ENCODE data around the gene POC5. TPM values are rescaled to one million over a fixed set of nuclear protein-coding genes. Genes with fewer than 3 reads are reported as not detected.

POC5 gene
- total and polyA plus RNA-seq, 2 of the 8 experiments (the other 6 are each of a cell fraction or from before 2014, with no cell fraction given), result 11.2 to 12.1 TPM

GRCh38 chr5:75707911-75708509 is 9.2 kb downstream of the POC5 start:
- H3K18ac ChIP-seq (ENCODE audit: extremely low read depth, low read length), result no peak overlapping the region
- H4K5ac ChIP-seq (ENCODE audit: insufficient read length, low read depth, low read length), result no peak overlapping the region
- H4K8ac ChIP-seq (ENCODE audit: extremely low read depth, insufficient read depth, low read length), result no peak overlapping the region
- no peaks in the 10 kb centered on the region for H3K23me2 ChIP-seq (ENCODE audit: low read depth, low read length)
- no peak overlapping the region for H3K4me2 ChIP-seq (ENCODE audit: insufficient read depth in 1 of 2, low read depth in 2 of 2, low read length in 2 of 2)
- no peak overlapping the region for H2AK5ac ChIP-seq (ENCODE audit: low read depth, low read length)
- no peak overlapping the region for H3K27ac ChIP-seq (ENCODE audit: low read depth, low read length)
- TF ChIP-seq CREB1 (IDR thresholded peaks at IDR 0.05), result no peak
- TF ChIP-seq HDAC6 (IDR thresholded peaks at IDR 0.05; ENCODE audit: low read depth, low read length), result no peak
- TF ChIP-seq TAF7 (optimal IDR thresholded peaks at IDR 0.05; ENCODE audit: borderline replicate concordance, low read depth, low read length), result no peak
- no peak for TF ChIP-seq TAF1 (IDR thresholded peaks at IDR 0.05; ENCODE audit: low read depth, low read length)
- TF ChIP-seq SRF (IDR thresholded peaks at IDR 0.05; ENCODE audit: low read depth, low read length), result no peak
- TF ChIP-seq EGR1 (IDR thresholded peaks at IDR 0.05; ENCODE audit: borderline replicate concordance, low read depth, low read length), result no peak
- TF ChIP-seq CBX8 (IDR thresholded peaks at IDR 0.05; ENCODE audit: borderline replicate concordance, low read depth, low read length), result no peak
- no peak for TF ChIP-seq POLR2AphosphoS5 (IDR thresholded peaks at IDR 0.05; ENCODE audit: low read depth, low read length)
- no peak for TF ChIP-seq RFX5 (IDR thresholded peaks at IDR 0.05; ENCODE audit: borderline replicate concordance, low read depth, low read length)
- no peak for TF ChIP-seq SUZ12 (IDR thresholded peaks at IDR 0.05; ENCODE audit: low read length)
- no peak for TF ChIP-seq CBX5 (IDR thresholded peaks at IDR 0.05; ENCODE audit: low read depth, low read length)
- TF ChIP-seq HDAC2 (IDR thresholded peaks at IDR 0.05; ENCODE audit: borderline replicate concordance in 1 of 2, low read depth in 2 of 2, low read length in 2 of 2), result no peak
- TF ChIP-seq EP300 (IDR thresholded peaks at IDR 0.05; ENCODE audit: borderline replicate concordance in 1 of 2, low read depth in 2 of 2, low read length in 2 of 2), result no peak
- no peak for TF ChIP-seq BRCA1 (IDR thresholded peaks at IDR 0.05; ENCODE audit: low read depth, low read length)
- no peak overlapping the region for H3K56ac ChIP-seq (replicated peaks; ENCODE audit: insufficient read length, low read depth, low read length)
- H2BK12ac ChIP-seq (ENCODE audit: low read depth, low read length), result no peak overlapping the region
- peaks cover 0 to 2% of the 10 kb centered on the region in 2 experiments for H4K20me1 ChIP-seq (replicated peaks in 1 of 2; ENCODE audit: control insufficient read depth in 1 of 2, insufficient read depth in 2 of 2, low read length in 2 of 2)
- WGBS, 2 experiments (ENCODE audit: extremely low coverage in 1 of 2, insufficient coverage in 1 of 2, insufficient read length in 1 of 2, insufficient replicate concordance in 2 of 2, low coverage in 1 of 2, low lambda C conversion rate in 2 of 2, missing lambda C conversion rate in 1 of 2), result 91% methylated on average over 1 of the region's 1 CpG; no CpG with 5 or more reads in 1 of the 2 experiments
- H3K4me3 ChIP-seq (ENCODE audit: extremely low read depth in 1 of 4, insufficient read depth in 2 of 4, low read depth in 3 of 4, low read length in 4 of 4), result no peak overlapping the region
- no peak overlapping the region for H2BK5ac ChIP-seq (ENCODE audit: low read depth, low read length)
- POLR2A ChIA-PET (ENCODE audit: partially characterized antibody), result no interaction called here
- no peak overlapping the region for H2BK20ac ChIP-seq (ENCODE audit: low read length)
- no peak overlapping the region for H3K23ac ChIP-seq (ENCODE audit: insufficient read length)
- no peak overlapping the region for H2BK120ac ChIP-seq (replicated peaks; ENCODE audit: low read depth, low read length)
- no peak for FAIRE-seq
- no peak overlapping the region for H2AFZ ChIP-seq (ENCODE audit: low read length)
- no peak overlapping the region for H3K4ac ChIP-seq (replicated peaks; ENCODE audit: insufficient read length, low read depth, low read length)
- CTCF ChIA-PET (ENCODE audit: partially characterized antibody), result interaction anchor here (0.6 kb wide), 1 partner anchor 876 kb away, joined by 3 read pairs; no protein-coding TSS in a partner anchor
- H3K79me1 ChIP-seq (ENCODE audit: low read depth, low read length), result no peaks in the 10 kb centered on the region
- peaks cover 0 to 3% of the 10 kb centered on the region in 2 experiments; a peak in 1 of 4 replicates for H3K79me2 ChIP-seq (ENCODE audit: control insufficient read depth in 1 of 2, insufficient read depth in 2 of 2, low read length in 2 of 2)
- peaks cover 2 to 12% (median 4%) of the 10 kb centered on the region in 4 experiments; a peak in 5 of 8 replicates for H3K36me3 ChIP-seq (ENCODE audit: control insufficient read depth in 2 of 4, insufficient read depth in 4 of 4, low read length in 3 of 4)
- no peaks in the 10 kb centered on the region for H3K9me3 ChIP-seq (ENCODE audit: insufficient read depth in 2 of 2, low read depth in 1 of 2, low read length in 1 of 2)
- no peaks in the 10 kb centered on the region for H3K27me3 ChIP-seq (replicated peaks in 1 of 4; ENCODE audit: control insufficient read depth in 3 of 4, extremely low read depth in 1 of 4, insufficient read depth in 3 of 4, low read length in 3 of 4)
- no peak overlapping the region for H3K9ac ChIP-seq (replicated peaks in 1 of 4; ENCODE audit: extremely low read depth in 1 of 4, low read depth in 3 of 4, low read length in 3 of 4)
- H3K4me1 ChIP-seq (replicated peaks in 1 of 4; ENCODE audit: control insufficient read depth in 3 of 4, insufficient read depth in 4 of 4, low read length in 3 of 4), result no peaks in the 10 kb centered on the region
- H2BK15ac ChIP-seq (ENCODE audit: low read length), result no peak overlapping the region
- DNase-seq (ENCODE audit: low read depth in 1 of 2, low spot score in 2 of 2), result no peak
- H3K14ac ChIP-seq (ENCODE audit: insufficient read length), result no peak overlapping the region
- H4K91ac ChIP-seq (replicated peaks; ENCODE audit: insufficient read length, low read length), result no peak overlapping the region

Measured in H1 (cell line).